ENCODE data around the gene TRPT1.

TRPT1 gene

DNA sequence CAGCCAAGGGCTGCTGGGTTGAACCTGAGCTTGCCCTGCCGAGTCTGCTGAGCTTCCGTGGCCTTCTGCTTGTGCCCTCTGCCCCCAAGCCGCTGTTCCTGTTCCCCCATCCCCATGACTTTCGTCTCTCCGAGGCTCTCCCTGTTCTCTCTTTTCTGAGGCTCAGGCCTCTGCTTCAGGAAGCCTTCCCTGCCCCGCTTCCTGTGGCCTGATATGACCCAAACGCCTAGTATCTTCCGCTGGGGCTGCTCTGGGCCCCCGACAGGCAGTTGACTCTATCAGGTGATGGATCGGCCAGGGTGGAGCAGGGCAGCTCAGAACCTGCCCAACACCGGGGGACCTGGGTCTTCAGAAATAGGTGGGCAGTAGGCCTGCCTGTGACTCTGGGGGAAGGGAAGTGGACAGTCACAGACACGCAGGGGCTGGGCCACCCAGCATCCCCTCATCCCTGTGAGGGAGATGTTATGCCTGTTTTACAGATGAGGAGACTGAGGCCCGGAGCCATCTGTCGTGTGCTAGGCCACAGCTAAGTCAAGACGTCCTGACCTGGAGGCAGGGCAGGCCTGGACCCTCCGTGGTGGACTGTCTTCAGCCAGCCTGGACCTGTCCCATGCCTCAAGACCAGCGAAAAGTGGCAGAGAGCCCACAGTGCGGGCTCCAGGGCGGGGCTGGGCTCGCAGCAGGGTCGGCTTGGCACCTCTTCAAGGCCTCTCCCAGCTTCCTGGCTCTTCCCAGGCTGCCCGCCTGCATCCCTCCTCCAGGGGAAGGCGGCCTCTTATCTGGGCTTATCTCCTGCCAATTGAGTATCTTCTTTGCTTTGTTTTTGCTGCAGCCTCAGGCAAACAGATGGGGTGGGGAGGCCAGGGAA lies 42.3 kb upstream of the TRPT1 start:
- CTCF ChIA-PET: interaction anchor here (0.7 to 15.2 kb wide), 7 partner anchors 10 to 87 kb away, joined by 3 to 224 read pairs (median 6); partner anchors contain the start of genes CATSPERZ, PLCB3 and PPP1R14B
- TF ChIP-seq, protein P1, sequence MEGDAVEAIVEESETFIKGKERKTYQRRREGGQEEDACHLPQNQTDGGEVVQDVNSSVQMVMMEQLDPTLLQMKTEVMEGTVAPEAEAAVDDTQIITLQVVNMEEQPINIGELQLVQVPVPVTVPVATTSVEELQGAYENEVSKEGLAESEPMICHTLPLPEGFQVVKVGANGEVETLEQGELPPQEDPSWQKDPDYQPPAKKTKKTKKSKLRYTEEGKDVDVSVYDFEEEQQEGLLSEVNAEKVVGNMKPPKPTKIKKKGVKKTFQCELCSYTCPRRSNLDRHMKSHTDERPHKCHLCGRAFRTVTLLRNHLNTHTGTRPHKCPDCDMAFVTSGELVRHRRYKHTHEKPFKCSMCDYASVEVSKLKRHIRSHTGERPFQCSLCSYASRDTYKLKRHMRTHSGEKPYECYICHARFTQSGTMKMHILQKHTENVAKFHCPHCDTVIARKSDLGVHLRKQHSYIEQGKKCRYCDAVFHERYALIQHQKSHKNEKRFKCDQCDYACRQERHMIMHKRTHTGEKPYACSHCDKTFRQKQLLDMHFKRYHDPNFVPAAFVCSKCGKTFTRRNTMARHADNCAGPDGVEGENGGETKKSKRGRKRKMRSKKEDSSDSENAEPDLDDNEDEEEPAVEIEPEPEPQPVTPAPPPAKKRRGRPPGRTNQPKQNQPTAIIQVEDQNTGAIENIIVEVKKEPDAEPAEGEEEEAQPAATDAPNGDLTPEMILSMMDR (IDR thresholded peaks at IDR 0.05; ENCODE audit: insufficient read depth, low read length, missing control alignments): no peak
- POLR2A ChIA-PET: interaction anchor here (0.6 to 5.5 kb wide), 7 partner anchors 10 to 90 kb away, joined by 3 to 61 read pairs (median 6); partner anchors contain the start of genes BAD, FERMT3, PLCB3 and PPP1R14B
- peak overlapping the region; percentile 64 for H3K4me3 ChIP-seq (ENCODE audit: low read depth, low read length)
- DNase-seq (ENCODE audit: low read depth, low spot score): no peak

- DNase-seq (ENCODE audit: low read depth, low spot score): no peak
- POLR2A ChIA-PET: interaction anchor here (0.6 to 5.5 kb wide), 3 partner anchors 9 to 63 kb away, joined by 5 to 61 read pairs (median 12); partner anchors contain the start of gene PPP1R14B
- CTCF ChIA-PET: interaction anchor here (0.7 to 15.2 kb wide), 5 partner anchors 9 to 87 kb away, joined by 3 to 224 read pairs (median 8); partner anchors contain the start of genes CATSPERZ, PLCB3 and PPP1R14B
- TF ChIP-seq, protein P1 (IDR thresholded peaks at IDR 0.05; ENCODE audit: insufficient read depth, low read length, missing control alignments): no peak
- no peak overlapping the region for H3K4me3 ChIP-seq (ENCODE audit: low read depth, low read length)
These were observed 41.4 kb upstream of the TRPT1 start for GRCh38 chr11:64267207-64267945.

DNA sequence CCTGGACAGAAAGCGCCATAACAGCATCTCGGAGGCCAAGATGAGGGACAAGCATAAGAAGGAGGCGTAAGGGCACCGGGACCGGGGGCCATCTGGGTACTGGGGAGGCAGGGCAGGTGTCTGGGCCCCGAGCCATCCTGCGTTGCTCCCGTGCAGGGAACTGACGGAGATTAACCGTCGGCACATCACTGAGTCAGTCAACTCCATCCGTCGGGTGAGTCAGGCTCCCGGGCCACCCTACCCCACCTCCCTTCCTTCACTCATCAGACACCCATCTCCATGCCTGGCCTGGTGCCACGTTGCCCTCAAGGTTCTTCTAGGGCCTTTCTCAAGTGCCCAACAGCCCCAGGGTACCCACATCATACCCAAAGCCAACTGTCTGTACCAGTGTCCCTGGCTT lies 40.4 kb upstream of the TRPT1 start:
- TF ChIP-seq, protein P1 (IDR thresholded peaks at IDR 0.05; ENCODE audit: insufficient read depth, low read length, missing control alignments): no peak
- no peak overlapping the region for H3K4me3 ChIP-seq (ENCODE audit: low read depth, low read length)
- ChIA-PET CTCF (interaction anchor here (2.4 to 15.2 kb wide), 3 partner anchors 12 to 36 kb away, joined by 8 to 224 read pairs (median 107); partner anchors contain the start of genes CATSPERZ, PLCB3 and PPP1R14B), POLR2A (no interaction called here)
- no peak for DNase-seq (ENCODE audit: low read depth, low spot score)

DNA sequence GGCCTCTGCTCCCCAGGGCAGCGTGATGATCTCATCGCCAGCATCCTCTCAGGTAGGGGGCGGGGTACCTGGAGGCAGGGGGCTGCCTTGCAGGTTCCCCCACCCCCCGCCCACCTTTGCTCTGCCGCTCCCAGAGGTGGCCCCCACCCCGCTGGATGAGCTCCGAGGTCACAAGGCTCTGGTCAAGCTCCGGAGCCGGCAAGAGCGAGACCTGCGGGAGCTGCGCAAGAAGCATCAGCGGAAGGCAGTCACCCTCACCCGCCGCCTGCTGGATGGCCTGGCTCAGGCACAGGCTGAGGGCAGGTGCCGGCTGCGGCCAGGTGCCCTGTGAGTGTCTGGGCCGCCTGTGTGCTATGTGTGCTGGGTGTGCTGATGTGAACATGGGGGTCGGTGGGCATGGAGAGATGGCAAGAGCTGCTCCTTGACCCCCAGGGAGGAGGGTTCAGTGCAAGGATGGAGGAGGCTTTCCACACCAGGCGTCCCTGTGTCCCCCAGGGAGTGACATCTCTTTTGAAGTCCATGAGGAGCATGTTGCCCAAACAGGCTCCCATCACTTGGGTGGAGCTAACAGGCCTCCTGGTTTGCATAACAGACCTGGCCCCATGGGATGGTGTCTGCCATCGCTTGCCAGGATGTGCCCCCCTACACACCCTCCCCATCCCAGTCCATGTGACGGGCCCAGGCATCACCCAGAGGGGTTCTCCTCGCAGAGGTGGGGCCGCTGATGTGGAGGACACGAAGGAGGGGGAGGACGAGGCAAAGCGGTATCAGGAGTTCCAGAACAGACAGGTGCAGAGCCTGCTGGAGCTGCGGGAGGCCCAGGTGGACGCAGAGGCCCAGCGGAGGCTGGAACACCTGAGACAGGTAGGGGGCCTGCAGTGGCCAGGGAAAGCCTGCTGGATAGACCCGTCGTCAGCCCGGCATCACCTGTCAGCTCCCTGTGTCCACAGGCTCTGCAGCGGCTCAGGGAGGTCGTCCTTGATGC lies 39.5 kb upstream of the TRPT1 start:
- no peak for DNase-seq (ENCODE audit: low read depth, low spot score)
- CTCF ChIA-PET: interaction anchor here (1.5 to 15.2 kb wide), 5 partner anchors 12 to 61 kb away, joined by 4 to 224 read pairs (median 9); partner anchors contain the start of genes PLCB3 and PPP1R14B
- TF ChIP-seq, protein P1 (IDR thresholded peaks at IDR 0.05; ENCODE audit: insufficient read depth, low read length, missing control alignments): no peak
- POLR2A ChIA-PET: interaction anchor here (3.2 kb wide), 1 partner anchor 13 kb away, joined by 15 read pairs; the partner anchor contains the start of gene PLCB3
- no peak overlapping the region for H3K4me3 ChIP-seq (ENCODE audit: low read depth, low read length)

- no peak for DNase-seq (ENCODE audit: low read depth, low spot score)
- no peak overlapping the region for H3K4me3 ChIP-seq (ENCODE audit: low read depth, low read length)
- ChIA-PET CTCF (interaction anchor here (1.3 to 15.2 kb wide), 6 partner anchors 10 to 90 kb away, joined by 4 to 224 read pairs (median 8); partner anchors contain the start of genes PLCB3 and PPP1R14B), POLR2A (interaction anchor here (0.7 to 3.2 kb wide), 3 partner anchors 12 to 405 kb away, joined by 3 to 15 read pairs (median 4); partner anchors contain the start of genes FKBP2 and PLCB3)
- TF ChIP-seq, protein P1 (IDR thresholded peaks at IDR 0.05; ENCODE audit: insufficient read depth, low read length, missing control alignments): no peak
These were observed 38.4 kb upstream of the TRPT1 start for GRCh38 chr11:64264371-64264852.
